HEK293T (cell line): ENCODE data around the gene TMEM178A.

Experiments
- BHLHE40 ChIP-seq: fragments of 450-650 bp; IDR thresholded peaks from 2 replicates; pipeline ENCODE4 v1.6.1; 2016; ENCODE audit warnings: mild to moderate bottlenecking, moderate library complexity, borderline replicate concordance
- HDGF ChIP-seq: fragments of 450-650 bp; IDR thresholded peaks from 2 replicates; pipeline ENCODE4 v1.6.1; 2017; ENCODE audit warnings: antibody characterized with exemption, borderline replicate concordance
- SP1 ChIP-seq: fragments of 450-650 bp; IDR thresholded peaks from 2 replicates; pipeline ENCODE4 v1.6.1; 2017

- TF ChIP-seq SP1 (no peak), HDGF (no peak), BHLHE40 (no peak)
These were observed 63.2 kb downstream of the TMEM178A start for GRCh38 chr2:39728941-39729351.
